AG09309 (cell line): ENCODE results near the gene GCSAM.

Experiments used
- DNase-seq: peaks from one replicate; pipeline ENCODE4 v3.0.0-alpha.2; 2010; ENCODE audit warnings: low read depth
- H3K4me3 ChIP-seq: 2 replicates; pipeline ENCODE4 v1.5.1; 2011; ENCODE audit warnings: mild to moderate bottlenecking, low read depth, low read length, moderate library complexity; ENCODE audit not compliant: control insufficient read depth
- CTCF ChIP-seq: IDR thresholded peaks from 2 replicates; pipeline ENCODE4 v1.5.1; 2011; ENCODE audit warnings: mild to moderate bottlenecking, low read depth, low read length, inconsistent platforms; ENCODE audit not compliant: insufficient read depth, control insufficient read depth; ENCODE audit errors: missing control alignments

The GCSAM gene, protein sequence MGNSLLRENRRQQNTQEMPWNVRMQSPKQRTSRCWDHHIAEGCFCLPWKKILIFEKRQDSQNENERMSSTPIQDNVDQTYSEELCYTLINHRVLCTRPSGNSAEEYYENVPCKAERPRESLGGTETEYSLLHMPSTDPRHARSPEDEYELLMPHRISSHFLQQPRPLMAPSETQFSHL

DNA sequence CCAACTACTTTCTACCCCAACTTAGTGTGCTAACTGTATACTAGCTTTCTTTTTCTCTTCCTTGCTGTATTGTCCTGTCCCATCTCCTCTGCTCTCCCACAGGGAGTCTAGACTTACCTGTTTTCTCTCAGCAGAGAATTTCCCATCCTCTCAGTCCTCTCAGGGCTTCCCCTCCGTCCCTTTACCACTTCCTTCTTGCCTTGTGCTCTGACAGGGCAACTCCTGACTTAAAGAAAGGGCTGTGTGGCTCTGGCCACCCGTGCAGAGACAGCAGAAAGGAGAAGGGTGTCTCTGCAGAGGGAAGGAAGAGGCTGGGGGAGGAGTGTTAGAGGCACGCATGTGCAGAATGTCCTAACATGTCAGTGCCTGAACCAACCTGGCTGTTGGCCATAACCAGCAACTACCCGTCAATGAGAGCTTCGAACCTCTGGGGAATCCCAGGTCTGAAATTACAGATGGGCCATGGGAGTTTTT is at the start of gene GCSAM:
TSS of gene GCSAM (minus strand) at position 274 of the 474 bp plus-strand sequence. CDS start at position 146, 128 bp downstream.
- no peak within 1 kb of the TSS for H3K4me3 ChIP-seq
- no peak for TF ChIP-seq CTCF
- no peak for DNase-seq

DNA sequence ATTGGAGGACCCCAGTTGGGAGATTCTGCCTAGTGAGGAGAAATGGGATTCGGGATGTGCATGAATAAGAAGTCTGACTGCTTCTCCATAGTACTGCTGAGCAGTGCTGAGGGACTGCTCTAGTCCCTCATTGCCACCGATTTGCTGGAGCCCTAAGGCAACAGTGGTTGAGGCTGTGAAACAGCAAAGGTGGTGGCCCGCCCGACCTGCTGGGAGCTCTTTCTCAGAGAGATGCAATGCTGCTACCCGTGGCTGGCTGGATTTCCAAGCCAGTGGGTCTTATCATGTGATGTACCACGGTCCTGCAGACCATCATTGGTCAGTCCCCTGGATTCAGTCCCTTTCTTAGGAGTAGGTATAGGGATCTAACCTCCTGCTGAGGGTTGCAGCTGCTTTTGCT is 42.6 kb upstream of the GCSAM start:
- no peak overlapping the region for H3K4me3 ChIP-seq
- no peak for DNase-seq
- TF ChIP-seq CTCF, result no peak

DNA sequence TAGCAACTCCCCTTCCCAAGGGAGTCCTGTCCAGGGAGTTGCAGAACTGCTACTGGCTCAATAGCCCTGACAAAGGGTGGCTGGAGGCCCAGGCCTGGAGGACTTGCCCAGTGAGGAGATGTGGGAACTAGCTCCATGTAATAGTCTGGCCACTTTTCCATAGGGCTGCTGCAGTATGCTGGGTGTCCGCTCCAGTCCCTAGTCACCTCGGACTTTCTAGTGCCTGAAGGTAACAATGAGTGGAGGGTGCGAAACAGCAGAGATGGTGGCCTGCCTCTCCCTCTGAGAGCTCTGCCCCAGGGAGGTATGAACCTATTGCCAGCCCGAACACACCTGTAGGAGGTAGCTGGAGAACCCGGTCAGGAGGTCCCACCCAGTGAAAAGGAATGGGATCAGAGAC is 42.0 kb upstream of the GCSAM start:
- no peak for TF ChIP-seq CTCF
- DNase-seq, result no peak
- H3K4me3 ChIP-seq, result no peak overlapping the region

GRCh38 chr3:112171144-112171543 is 38.1 kb upstream of the GCSAM start:
- TF ChIP-seq CTCF, result no peak
- H3K4me3 ChIP-seq, result no peak overlapping the region
- no peak for DNase-seq

GRCh38 chr3:112170046-112170445 is 37.0 kb upstream of the GCSAM start:
- TF ChIP-seq CTCF, result no peak
- no peak for DNase-seq
- H3K4me3 ChIP-seq, result no peak overlapping the region

DNA sequence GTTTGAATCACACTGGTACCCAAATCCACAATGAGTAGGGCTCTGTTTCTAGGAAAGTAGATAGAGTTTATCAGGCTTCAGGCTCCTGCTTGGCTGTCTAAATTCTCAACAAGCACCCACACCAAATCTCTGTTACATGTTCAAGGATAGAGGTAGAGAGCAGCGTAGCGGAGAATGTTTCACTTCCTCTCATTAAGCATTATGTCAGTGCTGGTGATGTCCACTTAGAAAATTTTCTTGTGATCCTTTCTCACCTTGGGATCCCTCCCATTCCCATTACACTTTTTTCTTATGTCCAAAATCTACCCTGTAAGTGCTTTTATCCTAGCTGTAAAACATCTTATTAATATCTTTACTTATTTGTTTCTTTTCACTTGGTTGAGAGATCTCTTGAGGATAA is 34.7 kb upstream of the GCSAM start:
- H3K4me3 ChIP-seq, result no peak overlapping the region
- no peak for TF ChIP-seq CTCF
- no peak for DNase-seq

GRCh38 chr3:112149136-112149535 is 16.1 kb upstream of the GCSAM start:
- no peak overlapping the region for H3K4me3 ChIP-seq
- no peak for TF ChIP-seq CTCF
- no peak for DNase-seq
